GM18867 (cell line): ENCODE results near the gene NUTM2A.
"Not testable (repeated sequence)": the region's sequence is repeated elsewhere in the genome, so short reads cannot be mapped to it uniquely, and the experiment has no call there.

Source experiments
- ATAC-seq: cut with Tn5 transposase; IDR thresholded peaks from one replicate; pipeline ENCODE4 v1.9.1; 2021; ENCODE audit warnings: mild to moderate bottlenecking, moderate library complexity; ENCODE audit not compliant: unreplicated experiment

NUTM2A gene

GRCh38 chr10:87248818-87249353 is 23.6 kb downstream of the NUTM2A start:
- ATAC-seq, result not testable (repeated sequence)

- ATAC-seq, result not testable (repeated sequence)
These were observed 55.6 kb downstream of the NUTM2A start for GRCh38 chr10:87280749-87281392.
